Astrocyte of the cerebellum (primary cell): Measurements from ENCODE around the gene MEG3.

ENCODE experiments used
- DNase-seq: peaks from one replicate; pipeline ENCODE4 v3.0.0-alpha.2; 2011; ENCODE audit warnings: low read depth
- H3K4me3 ChIP-seq: 2 replicates; pipeline ENCODE4 v1.5.1; 2011; ENCODE audit warnings: mild to moderate bottlenecking, low read depth, low read length, moderate library complexity
- in situ Hi-C: cut with HindIII; loops from 2 replicates; pipeline ENCODE4 v1.10.0; 2017; ENCODE audit warnings: low sequenced_read_pairs
- TF ChIP-seq, protein P1 (sequence below): IDR thresholded peaks from 2 replicates; pipeline ENCODE4 v1.5.1; 2012; ENCODE audit warnings: low read length, low read depth, moderate library complexity, mild to moderate bottlenecking; ENCODE audit errors: missing control alignments

The MEG3 gene

DNA sequence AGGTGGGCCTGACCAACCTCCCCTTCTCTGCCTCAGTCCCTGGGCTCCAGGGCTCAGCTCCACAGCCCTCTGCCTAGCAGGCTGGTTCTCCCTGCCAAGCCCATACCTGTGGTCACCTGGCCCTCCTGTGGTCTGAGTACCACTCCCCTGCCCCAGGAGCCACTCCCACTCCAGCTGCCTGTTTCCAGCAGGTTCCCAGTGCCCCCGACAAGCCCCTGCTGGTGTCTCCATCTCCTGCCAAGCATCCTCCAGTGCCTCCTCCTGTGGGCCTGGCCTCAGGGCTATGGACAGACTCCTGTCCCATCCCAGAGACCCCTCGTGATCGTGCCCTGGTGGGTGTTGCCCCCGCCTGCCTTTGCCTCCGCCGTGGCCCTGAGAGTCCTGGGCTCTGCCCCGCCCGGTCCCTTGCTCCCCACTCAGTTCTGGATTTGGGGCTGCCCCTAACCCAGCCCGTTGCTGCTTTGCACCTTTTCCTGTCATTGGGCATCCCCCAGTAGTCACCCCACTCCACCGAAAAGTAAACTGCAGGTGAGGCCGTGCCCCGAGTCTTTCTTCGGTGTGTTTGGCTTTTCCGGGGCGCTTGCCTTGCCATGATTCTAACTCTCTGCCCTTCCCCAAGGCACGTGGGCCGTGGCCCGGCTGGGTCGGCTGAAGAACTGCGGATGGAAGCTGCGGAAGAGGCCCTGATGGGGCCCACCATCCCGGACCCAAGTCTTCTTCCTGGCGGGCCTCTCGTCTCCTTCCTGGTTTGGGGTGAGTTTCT, 9.8 kb downstream of the MEG3 start:
- in situ Hi-C loops = no loop called here
- H3K4me3 ChIP-seq = no peak overlapping the region
- TF ChIP-seq, protein P1, sequence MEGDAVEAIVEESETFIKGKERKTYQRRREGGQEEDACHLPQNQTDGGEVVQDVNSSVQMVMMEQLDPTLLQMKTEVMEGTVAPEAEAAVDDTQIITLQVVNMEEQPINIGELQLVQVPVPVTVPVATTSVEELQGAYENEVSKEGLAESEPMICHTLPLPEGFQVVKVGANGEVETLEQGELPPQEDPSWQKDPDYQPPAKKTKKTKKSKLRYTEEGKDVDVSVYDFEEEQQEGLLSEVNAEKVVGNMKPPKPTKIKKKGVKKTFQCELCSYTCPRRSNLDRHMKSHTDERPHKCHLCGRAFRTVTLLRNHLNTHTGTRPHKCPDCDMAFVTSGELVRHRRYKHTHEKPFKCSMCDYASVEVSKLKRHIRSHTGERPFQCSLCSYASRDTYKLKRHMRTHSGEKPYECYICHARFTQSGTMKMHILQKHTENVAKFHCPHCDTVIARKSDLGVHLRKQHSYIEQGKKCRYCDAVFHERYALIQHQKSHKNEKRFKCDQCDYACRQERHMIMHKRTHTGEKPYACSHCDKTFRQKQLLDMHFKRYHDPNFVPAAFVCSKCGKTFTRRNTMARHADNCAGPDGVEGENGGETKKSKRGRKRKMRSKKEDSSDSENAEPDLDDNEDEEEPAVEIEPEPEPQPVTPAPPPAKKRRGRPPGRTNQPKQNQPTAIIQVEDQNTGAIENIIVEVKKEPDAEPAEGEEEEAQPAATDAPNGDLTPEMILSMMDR = no peak

DNA sequence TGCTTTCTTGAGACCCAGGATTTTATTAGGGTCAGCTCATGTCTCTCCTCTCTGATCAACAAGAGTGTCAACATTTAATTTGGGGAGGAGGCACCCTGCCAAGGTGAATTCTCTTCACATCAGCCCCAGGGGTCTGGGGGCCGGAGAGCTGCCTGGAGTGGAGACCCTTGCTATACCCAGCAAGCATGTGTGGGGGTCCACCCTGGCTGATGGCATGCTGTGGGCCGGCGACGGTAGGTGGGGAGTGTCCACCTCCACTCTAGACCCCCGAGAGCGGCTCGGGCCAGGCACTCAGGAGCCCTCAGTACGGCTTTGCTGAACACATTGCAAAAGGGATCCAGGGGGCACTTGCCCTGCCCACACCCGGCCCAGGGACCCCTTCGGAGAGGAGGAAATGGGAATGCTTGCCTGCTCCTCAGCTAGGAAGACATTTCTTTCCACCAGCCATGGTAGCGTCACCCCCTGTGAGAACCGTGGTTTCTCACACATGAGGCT, 10.4 kb downstream of the MEG3 start:
- no peak for DNase-seq
- in situ Hi-C loops = no loop called here
- TF ChIP-seq, protein P1 = no peak
- no peak overlapping the region for H3K4me3 ChIP-seq

More for the DNA sequence above, 9.8 kb downstream of the MEG3 start:
- no peak for DNase-seq

DNA sequence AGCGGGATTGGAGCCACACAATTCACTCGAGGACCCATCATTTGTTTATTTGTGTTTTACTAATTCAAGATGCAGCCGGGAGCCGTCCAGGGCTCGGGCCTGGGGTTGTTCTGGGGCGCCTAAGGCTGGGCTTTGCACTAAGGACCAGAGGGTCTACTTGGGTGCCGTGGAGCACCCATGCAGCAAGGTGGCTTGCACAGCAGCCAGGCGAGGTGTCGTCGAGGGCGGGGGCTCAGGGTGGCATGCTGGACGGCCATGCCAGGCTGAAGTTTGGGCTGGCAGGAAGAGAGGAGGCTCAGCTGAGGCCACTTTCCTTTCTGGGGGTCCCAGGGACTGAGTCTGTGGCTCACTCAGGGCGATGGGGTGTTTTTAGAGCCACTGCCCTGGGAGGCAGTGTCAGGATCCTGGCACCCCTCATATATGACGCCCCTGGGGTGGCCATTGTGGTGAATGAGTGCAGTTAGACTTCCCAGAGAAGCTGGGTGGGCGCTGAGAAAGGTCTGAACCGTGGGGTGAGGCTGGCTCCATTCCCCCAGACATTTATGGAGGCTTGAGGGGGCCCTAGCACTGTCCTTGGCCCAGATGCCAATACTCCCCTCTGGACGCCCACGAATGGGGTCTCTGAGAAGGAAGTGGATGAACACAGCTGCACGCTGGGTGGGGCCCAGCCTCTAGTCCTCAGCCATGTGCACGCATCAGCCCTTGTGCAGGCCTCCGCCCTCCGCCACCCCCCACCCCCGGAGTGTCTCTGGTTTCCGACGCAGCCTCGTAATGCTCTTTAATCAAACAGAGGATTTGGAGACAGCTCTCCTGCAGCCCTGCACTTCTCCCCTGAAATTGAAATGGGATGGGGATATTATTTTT, 11.3 kb downstream of the MEG3 start:
- no peak overlapping the region for H3K4me3 ChIP-seq
- no peak for DNase-seq
- in situ Hi-C loops = no loop called here
- TF ChIP-seq, protein P1 = no peak

DNA sequence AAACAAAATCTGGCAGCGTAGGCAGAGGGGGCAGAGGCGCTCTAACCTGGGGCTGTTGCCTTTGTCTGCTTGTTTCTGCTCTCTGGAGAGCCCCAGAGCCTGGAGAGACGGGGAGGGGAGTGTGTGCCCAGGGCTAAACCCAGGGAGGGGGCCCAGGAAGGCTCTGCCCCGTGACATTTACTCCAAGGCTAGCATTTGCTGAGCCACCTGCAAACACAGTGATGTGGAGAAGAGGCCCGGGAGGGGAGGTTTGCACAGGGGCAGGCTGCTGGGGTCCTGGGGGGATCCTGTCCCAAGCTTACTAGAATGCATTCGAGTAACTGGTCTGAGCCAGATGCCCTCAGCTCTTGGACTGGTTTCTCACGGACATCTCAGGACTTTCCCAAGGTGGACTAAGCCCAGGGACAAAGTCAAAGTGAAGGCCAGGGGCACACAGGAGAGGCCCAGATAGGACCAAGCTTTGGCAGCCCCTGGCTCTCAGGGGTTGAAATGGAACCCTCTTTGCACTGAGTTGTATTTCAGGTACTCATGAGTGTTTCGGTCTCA, 12.0 kb downstream of the MEG3 start:
- DNase-seq = no peak
- in situ Hi-C loops = no loop called here
- H3K4me3 ChIP-seq = no peak overlapping the region
- TF ChIP-seq, protein P1 = no peak

DNA sequence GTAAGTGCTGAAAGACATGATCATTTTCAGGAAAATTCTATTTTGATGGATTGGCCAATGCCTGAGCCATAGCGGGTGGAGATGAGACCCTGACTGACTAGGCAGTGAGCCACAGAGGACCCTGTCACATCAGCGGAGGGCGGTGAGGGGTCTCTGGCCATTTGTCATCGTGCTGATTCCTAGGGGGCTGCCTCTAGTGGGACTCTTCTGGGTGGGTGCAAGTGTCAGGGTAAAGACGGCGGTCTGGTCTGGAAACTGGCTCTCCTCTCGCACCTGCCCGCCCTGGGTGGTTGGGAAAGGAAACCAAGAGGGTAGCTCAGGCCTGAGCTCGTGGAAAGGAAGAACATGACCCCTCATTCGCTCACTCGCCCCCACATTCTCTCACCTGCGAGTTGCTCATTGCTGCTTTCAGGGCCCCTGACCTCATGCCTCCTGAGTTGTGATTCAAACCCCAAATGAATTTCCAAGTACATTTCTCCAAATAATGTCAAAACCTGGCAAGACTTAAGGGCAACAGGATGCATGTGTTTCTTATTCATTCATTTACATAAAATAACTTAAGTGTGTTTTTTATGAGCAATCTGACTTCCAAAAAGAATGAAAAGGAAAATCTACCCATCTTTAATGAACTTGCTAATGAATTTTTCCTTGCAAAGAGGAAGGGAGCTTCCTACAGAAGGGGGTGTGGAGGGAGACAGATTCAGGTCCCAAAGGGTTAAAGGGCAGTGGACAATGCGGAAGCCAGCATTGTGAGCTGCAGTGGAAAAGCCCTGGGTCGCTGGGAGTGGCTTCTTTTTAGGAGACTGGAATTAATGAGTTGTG, 12.8 kb downstream of the MEG3 start:
- DNase-seq = no peak
- in situ Hi-C loops = no loop called here
- TF ChIP-seq, protein P1 = no peak

DNA sequence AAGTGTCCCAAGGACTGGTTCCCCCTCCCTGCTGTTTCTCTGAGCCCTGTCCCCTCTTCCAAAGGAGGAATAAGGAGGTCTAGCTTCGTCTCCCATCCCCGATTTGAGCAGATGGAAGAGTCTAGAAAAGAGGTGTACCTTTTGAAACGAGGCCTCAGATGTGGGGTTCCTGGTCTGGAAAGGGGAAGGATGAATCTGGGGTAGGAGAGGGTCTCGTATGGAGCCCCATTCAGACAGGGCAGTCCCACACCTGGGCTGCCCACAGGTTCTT, 13.3 kb downstream of the MEG3 start:
- no peak overlapping the region for H3K4me3 ChIP-seq
- TF ChIP-seq, protein P1 = no peak
- in situ Hi-C loops = no loop called here
- DNase-seq = no peak

More for the DNA sequence above, 12.8 kb downstream of the MEG3 start:
- no peak overlapping the region for H3K4me3 ChIP-seq
